Common myeloid progenitor, CD34-positive (primary cell): Measurements from ENCODE around the gene ZNF487.
"Not testable (repeated sequence)": the region's sequence is repeated elsewhere in the genome, so short reads cannot be mapped to it uniquely, and the experiment has no call there.

Experiments
- CTCF ChIA-PET: fragments of 350-600 bp; sonication (Branson Sonifier 250); formaldehyde crosslinking; loops from one replicate; lab custom pipeline; 2021; ENCODE audit warnings: antibody characterized with exemption; lab: Charles Lee
- POLR2A ChIA-PET: fragments of 350-600 bp; sonication (Branson Sonifier 250); formaldehyde crosslinking; loops from one replicate; lab custom pipeline; 2021; ENCODE audit warnings: antibody characterized with exemption; lab: Charles Lee
- DNase-seq, 3 donors: peaks; one replicate each; pipeline versions ENCODE4 v3.0.0 to v3.0.0-alpha.2; 2013
- H3K27ac ChIP-seq, 2 experiments: 1 replicate in 1 of 2; 2 replicates in 1 of 2; pipeline ENCODE4 v1.7.0; 2013; ENCODE audit warnings: inconsistent platforms in 2 of 2, low read length in 2 of 2, mild to moderate bottlenecking in 2 of 2, low read depth in 1 of 2, moderate library complexity in 1 of 2; ENCODE audit not compliant: severe bottlenecking in 2 of 2, insufficient read depth in 1 of 2, poor library complexity in 1 of 2
- H3K27me3 ChIP-seq, 5 experiments: replicated peaks in 2 of 5; 1 replicate in 3 of 5; 2 replicates in 2 of 5; pipeline versions ENCODE4 v1.6.1 to v1.7.0; 2013; ENCODE audit warnings: low read length in 4 of 5, mild to moderate bottlenecking in 2 of 5, moderate library complexity in 2 of 5, inconsistent platforms in 1 of 5; ENCODE audit not compliant: insufficient read depth in 5 of 5, control insufficient read depth in 4 of 5
- H3K36me3 ChIP-seq, 4 experiments: 1 replicate in 2 of 4; 2 replicates in 2 of 4; pipeline versions ENCODE4 v1.6.1 to v1.7.0; 2013; ENCODE audit warnings: low read length in 3 of 4, control low read depth in 1 of 4, mild to moderate bottlenecking in 1 of 4; ENCODE audit not compliant: control insufficient read depth in 4 of 4, insufficient read depth in 4 of 4
- H3K4me1 ChIP-seq, 4 experiments: 1 replicate in 3 of 4; 2 replicates in 1 of 4; pipeline versions ENCODE4 v1.6.1 to v1.7.1; 2013; ENCODE audit warnings: low read length in 3 of 4, mild to moderate bottlenecking in 3 of 4, control low read depth in 1 of 4, inconsistent platforms in 1 of 4, moderate library complexity in 1 of 4; ENCODE audit not compliant: control insufficient read depth in 4 of 4, insufficient read depth in 4 of 4; ENCODE audit errors: control extremely low read depth in 1 of 4
- H3K4me3 ChIP-seq, 7 experiments: 1 replicate in 4 of 7; 2 replicates in 3 of 7; pipeline versions ENCODE4 v1.5.1 to v1.7.0; 2013; ENCODE audit warnings: mild to moderate bottlenecking in 7 of 7, low read length in 6 of 7, moderate library complexity in 6 of 7, inconsistent platforms in 2 of 7, low read depth in 2 of 7, control low read depth in 1 of 7; ENCODE audit not compliant: insufficient read depth in 4 of 7, control insufficient read depth in 1 of 7; ENCODE audit errors: extremely low read depth in 1 of 7
- H3K9me3 ChIP-seq, 5 experiments: 1 replicate in 4 of 5; 2 replicates in 1 of 5; pipeline versions ENCODE4 v1.6.1 to v1.7.1; 2013; ENCODE audit warnings: low read length in 4 of 5, mild to moderate bottlenecking in 2 of 5, inconsistent platforms in 1 of 5, low read depth in 1 of 5, moderate library complexity in 1 of 5; ENCODE audit not compliant: control insufficient read depth in 4 of 5, insufficient read depth in 2 of 5; ENCODE audit errors: control extremely low read depth in 1 of 5
- WGBS: methylation state at CpG from one replicate; pipeline ENCODE4 v1.1.5; 2013; ENCODE audit not compliant: insufficient coverage; 5-methylcytosine and 5-hydroxymethylcytosine counted together

The ZNF487 gene

GRCh38 chr10:43420369-43421200 lies 16.3 kb upstream of the ZNF487 start:
- Histone ChIP-seq H3K27me3 (no peaks in the 10 kb centered on the region), H3K9me3 (no peaks in the 10 kb centered on the region), H3K27ac (peak overlapping the region; percentile 78 to 89), H3K36me3 (no peaks in the 10 kb centered on the region), H3K4me1 (peaks cover 3 to 47% (median 35%) of the 10 kb centered on the region in 4 experiments), H3K4me3 (peak overlapping the region; percentile 9 to 74 (median 61))
- peak; percentile 92 to 96 (median 96) for DNase-seq
- CTCF ChIA-PET = interaction anchor here (1.0 to 4.9 kb wide), 5 partner anchors 13 to 30 kb away, joined by 3 to 33 read pairs (median 5); partner anchors contain the start of gene ZNF487
- 1% methylated on average over 56 of the region's 63 CpGs for WGBS
- POLR2A ChIA-PET = interaction anchor here (0.5 to 4.3 kb wide), 6 partner anchors 12 to 175 kb away, joined by 3 to 32 read pairs (median 4); partner anchors contain the start of genes HNRNPF and ZNF487

GRCh38 chr10:43421201-43421507 lies 15.8 kb upstream of the ZNF487 start:
- CTCF ChIA-PET = interaction anchor here (1.0 to 4.9 kb wide), 4 partner anchors 12 to 27 kb away, joined by 3 to 33 read pairs (median 4); partner anchors contain the start of gene ZNF487
- DNase-seq = no peak
- POLR2A ChIA-PET = interaction anchor here (0.5 to 4.3 kb wide), 3 partner anchors 13 to 15 kb away, joined by 4 to 32 read pairs (median 4); partner anchors contain the start of genes HNRNPF and ZNF487
- WGBS = no CpG with 5 or more reads among the region's 4 CpGs
- Histone ChIP-seq H3K4me1 (peaks cover 3 to 50% (median 35%) of the 10 kb centered on the region in 4 experiments), H3K9me3 (no peaks in the 10 kb centered on the region), H3K27ac (peak overlapping the region; percentile 66 to 89), H3K4me3 (peak overlapping the region in 6 of 7 experiments; percentile 9 to 74 (median 66)), H3K36me3 (no peaks in the 10 kb centered on the region), H3K27me3 (no peaks in the 10 kb centered on the region)

- H3K27ac ChIP-seq = peak overlapping the region in 1 of 2 experiments; percentile 89
- CTCF ChIA-PET = interaction anchor here (1.0 to 4.9 kb wide), 2 partner anchors 15 to 18 kb away, joined by 3 to 33 read pairs; partner anchors contain the start of gene ZNF487
Measured at GRCh38 chr10:43421519-43421918, 15.4 kb upstream of the ZNF487 start.

GRCh38 chr10:43421944-43422343 lies 15.0 kb upstream of the ZNF487 start:
- H3K27me3 ChIP-seq, POLR2A ChIA-PET, H3K4me3 ChIP-seq, H3K36me3 ChIP-seq, DNase-seq, H3K27ac ChIP-seq, H3K9me3 ChIP-seq: not testable (repeated sequence)
- WGBS = 100% methylated on average over 2 of the region's 4 CpGs
- CTCF ChIA-PET = interaction anchor here (1.0 to 4.9 kb wide), 2 partner anchors 14 to 17 kb away, joined by 3 to 33 read pairs; partner anchors contain the start of gene ZNF487
- H3K4me1 ChIP-seq = peaks cover 3 to 43% (median 34%) of the 10 kb centered on the region in 4 experiments

More at GRCh38 chr10:43421519-43421918, 15.4 kb upstream of the ZNF487 start:
- no peaks in the 10 kb centered on the region for H3K27me3 ChIP-seq
- peak overlapping the region in 1 of 7 experiments; percentile 61 for H3K4me3 ChIP-seq
- POLR2A ChIA-PET = interaction anchor here (4.3 kb wide), 1 partner anchor 13 kb away, joined by 32 read pairs; the partner anchor contains the start of gene HNRNPF
- peaks cover 3 to 47% (median 34%) of the 10 kb centered on the region in 4 experiments for H3K4me1 ChIP-seq
- no peak for DNase-seq
- WGBS = 100% methylated on average over 6 of the region's 6 CpGs
- H3K36me3 ChIP-seq = no peaks in the 10 kb centered on the region
- H3K9me3 ChIP-seq = no peaks in the 10 kb centered on the region

- no peaks in the 10 kb centered on the region for H3K27me3 ChIP-seq
- WGBS = 100% methylated on average over 4 of the region's 6 CpGs
- H3K4me3 ChIP-seq = no peak overlapping the region
- POLR2A ChIA-PET = no interaction called here
- H3K9me3 ChIP-seq = no peaks in the 10 kb centered on the region
- no peak for DNase-seq
- CTCF ChIA-PET = interaction anchor here (1.2 kb wide), 1 partner anchor 17 kb away, joined by 3 read pairs; no protein-coding TSS in a partner anchor
- H3K27ac ChIP-seq = no peak overlapping the region
- peaks cover 0 to 25% (median 16%) of the 10 kb centered on the region in 4 experiments for H3K4me1 ChIP-seq
- no peaks in the 10 kb centered on the region for H3K36me3 ChIP-seq
Measured at GRCh38 chr10:43424416-43424815, 12.5 kb upstream of the ZNF487 start.

- H3K27ac ChIP-seq, H3K27me3 ChIP-seq, CTCF ChIA-PET, H3K9me3 ChIP-seq, H3K4me1 ChIP-seq, H3K36me3 ChIP-seq, H3K4me3 ChIP-seq, DNase-seq, POLR2A ChIA-PET: not testable (repeated sequence)
- WGBS = 100% methylated on average over 8 of the region's 12 CpGs
Measured at GRCh38 chr10:43426476-43426875, 10.4 kb upstream of the ZNF487 start.
